ENCODE data around the gene ANKFN1. TPM values are rescaled to one million over a fixed set of nuclear protein-coding genes. Genes with fewer than 3 reads are reported as not detected.

Gene ANKFN1
- total RNA-seq, 1 experiment from 2014 or later = not detected

GRCh38 chr17:56185491-56186221 lies 32.4 kb downstream of the ANKFN1 start:
- no peaks in the 10 kb centered on the region for H3K27me3 ChIP-seq (ENCODE audit: control insufficient read depth, insufficient read depth, low read length)
- H3K4me3 ChIP-seq (ENCODE audit: insufficient read depth, low read depth, low read length) = no peak overlapping the region
- H3K36me3 ChIP-seq (replicated peaks; ENCODE audit: control insufficient read depth, insufficient read depth, low read length) = no peaks in the 10 kb centered on the region
- DNase-seq = no peak

DNA sequence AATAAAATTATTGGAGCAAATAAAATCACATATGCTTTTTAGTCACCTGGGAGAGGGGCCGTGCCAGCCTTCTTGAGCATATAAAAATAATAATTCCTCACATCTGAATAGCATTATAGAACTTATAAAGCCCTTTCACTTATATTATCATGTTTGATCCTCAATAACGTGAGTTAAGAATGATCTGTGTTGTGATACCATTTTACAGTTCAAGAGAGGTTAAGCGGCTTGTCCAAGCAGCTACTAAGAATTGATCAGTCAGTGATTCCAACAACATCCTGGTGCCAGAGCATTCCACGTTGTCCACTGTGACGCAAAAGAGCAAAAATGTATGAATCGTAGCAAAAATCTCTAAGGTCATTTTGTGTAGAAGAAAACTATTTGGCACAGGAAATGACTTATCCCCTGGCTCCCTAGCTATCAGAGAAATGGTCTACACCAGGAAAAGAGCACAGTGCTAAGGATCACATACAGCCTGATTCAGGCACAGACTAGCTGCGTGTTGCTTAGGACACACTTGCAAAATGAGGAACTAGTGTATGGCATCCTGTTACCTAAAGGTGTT lies 33.0 kb downstream of the ANKFN1 start:
- no peaks in the 10 kb centered on the region for H3K36me3 ChIP-seq (replicated peaks; ENCODE audit: control insufficient read depth, insufficient read depth, low read length)
- H3K4me3 ChIP-seq (ENCODE audit: insufficient read depth, low read depth, low read length) = no peak overlapping the region
- DNase-seq = no peak
- H3K27me3 ChIP-seq (ENCODE audit: control insufficient read depth, insufficient read depth, low read length) = no peaks in the 10 kb centered on the region

- Histone ChIP-seq H3K27me3 (ENCODE audit: control insufficient read depth, insufficient read depth, low read length) (no peaks in the 10 kb centered on the region), H3K4me3 (ENCODE audit: insufficient read depth, low read depth, low read length) (no peak overlapping the region), H3K36me3 (replicated peaks; ENCODE audit: control insufficient read depth, insufficient read depth, low read length) (no peaks in the 10 kb centered on the region)
- DNase-seq = no peak
Measured at GRCh38 chr17:56203430-56203829, 50.2 kb downstream of the ANKFN1 start.

DNA sequence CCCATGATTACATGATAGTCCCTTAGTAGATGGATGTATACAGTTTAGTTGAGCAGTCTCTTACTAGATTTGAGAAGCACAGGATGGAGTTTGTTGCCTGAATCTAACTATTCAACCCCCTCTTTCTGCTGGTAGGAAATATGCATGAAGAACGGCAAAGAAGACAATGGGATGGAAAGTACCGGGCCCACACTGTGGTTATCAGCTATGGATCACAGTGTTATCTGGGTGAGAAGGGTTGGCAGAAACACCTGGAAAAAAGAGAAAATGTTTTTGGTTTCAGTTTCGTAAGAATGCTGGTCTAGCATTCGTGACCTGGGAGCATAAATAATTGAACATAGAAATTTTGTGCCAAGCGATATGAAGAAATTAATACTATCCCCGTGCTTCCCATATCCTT lies 53.1 kb downstream of the ANKFN1 start:
- H3K4me3 ChIP-seq (ENCODE audit: insufficient read depth, low read depth, low read length) = no peak overlapping the region
- no peaks in the 10 kb centered on the region for H3K27me3 ChIP-seq (ENCODE audit: control insufficient read depth, insufficient read depth, low read length)
- no peaks in the 10 kb centered on the region for H3K36me3 ChIP-seq (replicated peaks; ENCODE audit: control insufficient read depth, insufficient read depth, low read length)
- DNase-seq = no peak

DNA sequence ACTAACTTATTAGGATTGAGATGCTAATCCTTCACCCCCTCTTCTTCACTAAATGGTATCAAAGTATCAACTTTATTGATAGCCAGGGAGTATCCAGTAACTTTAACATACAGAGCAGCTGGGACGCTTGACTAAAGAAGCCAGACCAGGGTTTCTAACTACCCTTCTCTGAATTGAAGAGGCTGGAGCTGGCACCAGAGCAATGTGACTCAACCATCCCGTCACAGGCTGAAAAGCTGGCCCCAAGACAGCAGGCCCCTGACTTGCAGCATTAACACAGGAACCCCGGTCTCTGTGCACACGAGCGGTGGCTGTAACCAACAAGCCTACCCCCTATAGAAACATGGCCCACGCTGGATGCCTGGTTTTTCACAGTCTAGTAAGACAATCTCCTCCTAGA lies 59.8 kb downstream of the ANKFN1 start:
- no peak for DNase-seq
- H3K4me3 ChIP-seq (ENCODE audit: insufficient read depth, low read depth, low read length) = no peak overlapping the region

DNA sequence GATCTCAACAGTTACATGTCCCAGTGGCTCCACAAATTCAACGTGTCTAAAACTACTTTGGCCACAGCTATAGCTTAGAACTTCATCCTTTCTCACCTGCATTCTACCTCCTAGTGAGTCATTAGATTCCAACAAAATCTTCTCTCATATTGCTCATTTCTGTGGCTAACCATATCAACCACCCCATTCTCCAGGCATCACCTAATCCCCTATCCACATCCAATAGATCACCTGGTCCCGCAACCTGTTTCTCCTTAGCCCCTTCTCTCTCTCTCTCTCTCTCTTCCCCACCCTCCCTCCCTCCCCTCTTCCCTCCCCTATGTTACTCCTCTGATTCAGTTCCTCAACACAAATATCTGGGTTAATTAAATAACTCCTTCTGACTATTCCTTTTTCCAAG lies 64.6 kb downstream of the ANKFN1 start:
- no peak overlapping the region for H3K4me3 ChIP-seq (ENCODE audit: insufficient read depth, low read depth, low read length)
- H3K36me3 ChIP-seq (replicated peaks; ENCODE audit: control insufficient read depth, insufficient read depth, low read length) = no peaks in the 10 kb centered on the region
- no peaks in the 10 kb centered on the region for H3K27me3 ChIP-seq (ENCODE audit: control insufficient read depth, insufficient read depth, low read length)
- no peak for DNase-seq

More for the DNA sequence above, 59.8 kb downstream of the ANKFN1 start:
- Histone ChIP-seq H3K27me3 (ENCODE audit: control insufficient read depth, insufficient read depth, low read length) (no peaks in the 10 kb centered on the region), H3K36me3 (replicated peaks; ENCODE audit: control insufficient read depth, insufficient read depth, low read length) (no peaks in the 10 kb centered on the region)

DNA sequence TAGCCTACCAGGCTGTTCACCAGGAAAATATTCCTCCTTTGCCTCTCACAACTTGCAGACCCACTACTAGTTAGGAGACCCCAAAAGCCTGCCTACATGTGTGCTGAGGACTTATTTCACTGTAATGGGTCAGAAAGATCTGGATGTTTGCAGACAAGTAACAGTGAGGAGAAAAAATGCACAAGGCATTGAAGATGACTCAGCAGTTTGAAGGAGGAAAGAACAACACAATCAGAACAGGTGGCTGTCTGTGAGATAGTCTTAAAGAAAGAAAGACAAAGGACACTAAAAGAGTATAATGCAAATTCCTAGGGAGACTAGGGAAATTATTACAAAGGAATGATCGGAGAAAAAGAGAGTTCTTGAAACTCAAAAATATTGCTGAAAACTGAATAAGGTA lies 69.0 kb downstream of the ANKFN1 start:
- Histone ChIP-seq H3K36me3 (replicated peaks; ENCODE audit: control insufficient read depth, insufficient read depth, low read length) (no peaks in the 10 kb centered on the region), H3K4me3 (ENCODE audit: insufficient read depth, low read depth, low read length) (no peak overlapping the region), H3K27me3 (ENCODE audit: control insufficient read depth, insufficient read depth, low read length) (no peaks in the 10 kb centered on the region)
- no peak for DNase-seq

- no peaks in the 10 kb centered on the region for H3K36me3 ChIP-seq (replicated peaks; ENCODE audit: control insufficient read depth, insufficient read depth, low read length)
- DNase-seq = no peak
- no peaks in the 10 kb centered on the region for H3K27me3 ChIP-seq (ENCODE audit: control insufficient read depth, insufficient read depth, low read length)
- H3K4me3 ChIP-seq (ENCODE audit: insufficient read depth, low read depth, low read length) = no peak overlapping the region
Measured at GRCh38 chr17:56230660-56231059, 77.4 kb downstream of the ANKFN1 start.

DNA sequence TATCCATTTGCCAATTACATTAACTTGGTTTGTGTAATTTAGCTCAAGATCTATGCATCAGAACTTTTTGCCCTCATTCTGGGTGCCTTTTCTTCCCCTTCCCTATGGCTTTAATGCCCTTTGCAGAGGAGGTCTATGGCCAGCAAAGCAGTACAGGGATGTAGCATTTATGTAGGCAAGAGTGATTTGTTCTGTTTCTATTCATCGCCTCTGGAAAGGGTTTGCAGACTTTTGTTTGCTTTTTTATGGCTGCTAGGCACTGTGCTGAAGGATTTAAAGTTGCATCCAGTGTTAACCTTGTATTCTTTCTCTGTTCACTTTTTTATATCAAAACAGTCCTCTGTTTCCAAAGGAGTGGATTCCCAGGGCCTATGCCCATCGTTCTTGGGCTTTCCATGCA lies 78.0 kb downstream of the ANKFN1 start:
- Histone ChIP-seq H3K4me3 (ENCODE audit: insufficient read depth, low read depth, low read length) (no peak overlapping the region), H3K27me3 (ENCODE audit: control insufficient read depth, insufficient read depth, low read length) (no peaks in the 10 kb centered on the region), H3K36me3 (replicated peaks; ENCODE audit: control insufficient read depth, insufficient read depth, low read length) (no peaks in the 10 kb centered on the region)
- DNase-seq = no peak

GRCh38 chr17:56231693-56232092 lies 78.4 kb downstream of the ANKFN1 start:
- Histone ChIP-seq H3K27me3 (ENCODE audit: control insufficient read depth, insufficient read depth, low read length) (no peaks in the 10 kb centered on the region), H3K36me3 (replicated peaks; ENCODE audit: control insufficient read depth, insufficient read depth, low read length) (no peaks in the 10 kb centered on the region), H3K4me3 (ENCODE audit: insufficient read depth, low read depth, low read length) (no peak overlapping the region)
- no peak for DNase-seq

DNA sequence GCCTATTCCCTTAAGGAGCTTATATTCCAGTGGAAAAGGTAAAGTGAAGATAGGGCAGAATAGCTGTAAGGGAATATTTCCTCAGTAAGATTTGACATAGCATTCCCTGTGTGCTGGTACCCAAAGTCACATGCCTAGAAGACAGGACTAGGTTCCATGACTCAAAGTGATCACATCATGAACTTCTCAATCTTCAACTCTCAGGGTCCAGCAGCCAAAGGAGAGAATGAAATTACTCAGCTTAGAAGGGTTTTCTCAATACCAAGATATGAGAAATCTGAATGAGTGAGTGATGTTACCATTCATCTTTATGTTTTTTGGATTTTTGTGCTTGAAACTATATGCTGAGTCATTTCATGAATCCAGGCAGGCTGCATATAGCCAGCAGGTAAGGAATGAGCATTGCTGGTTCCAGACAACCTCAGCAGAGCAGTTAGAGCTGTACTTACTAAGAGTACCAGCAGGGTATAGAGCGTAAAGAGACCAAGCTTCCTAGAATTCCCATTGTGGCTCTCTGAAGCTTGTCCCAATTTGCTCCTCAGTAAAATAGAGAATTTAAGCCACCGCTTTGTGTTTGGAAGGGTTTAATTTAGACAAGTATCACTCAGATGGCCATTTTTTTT lies 91.1 kb downstream of the ANKFN1 start:
- Histone ChIP-seq H3K36me3 (replicated peaks; ENCODE audit: control insufficient read depth, insufficient read depth, low read length) (no peaks in the 10 kb centered on the region), H3K4me3 (ENCODE audit: insufficient read depth, low read depth, low read length) (no peak overlapping the region), H3K27me3 (ENCODE audit: control insufficient read depth, insufficient read depth, low read length) (no peaks in the 10 kb centered on the region)
- no peak for DNase-seq

GRCh38 chr17:56247816-56248215 lies 94.5 kb downstream of the ANKFN1 start:
- no peak for DNase-seq
- Histone ChIP-seq H3K36me3 (replicated peaks; ENCODE audit: control insufficient read depth, insufficient read depth, low read length) (no peaks in the 10 kb centered on the region), H3K27me3 (ENCODE audit: control insufficient read depth, insufficient read depth, low read length) (no peaks in the 10 kb centered on the region), H3K4me3 (ENCODE audit: insufficient read depth, low read depth, low read length) (no peak overlapping the region)

DNA sequence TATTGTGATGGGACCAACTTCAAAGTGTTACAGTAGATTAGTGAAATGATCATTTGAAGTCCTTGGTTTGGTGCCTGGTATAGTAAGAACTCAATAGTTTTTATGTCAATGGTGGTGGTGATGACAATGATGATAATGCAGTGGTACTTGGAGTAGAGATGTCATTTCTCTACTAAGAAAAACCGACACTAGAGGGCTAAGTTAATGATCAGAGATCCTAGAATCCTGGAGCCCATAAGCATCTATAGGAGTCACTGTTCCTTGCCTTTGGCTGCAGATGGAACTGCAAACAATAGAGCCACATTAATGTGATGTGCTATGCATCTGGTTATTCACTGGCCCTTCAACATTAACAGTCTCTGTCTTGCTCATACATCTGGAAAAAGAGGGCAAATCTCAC lies 103.8 kb downstream of the ANKFN1 start:
- Histone ChIP-seq H3K27me3 (ENCODE audit: control insufficient read depth, insufficient read depth, low read length) (no peaks in the 10 kb centered on the region), H3K36me3 (replicated peaks; ENCODE audit: control insufficient read depth, insufficient read depth, low read length) (no peaks in the 10 kb centered on the region), H3K4me3 (ENCODE audit: insufficient read depth, low read depth, low read length) (no peak overlapping the region)
- DNase-seq = no peak

- Histone ChIP-seq H3K36me3 (replicated peaks; ENCODE audit: control insufficient read depth, insufficient read depth, low read length) (no peaks in the 10 kb centered on the region), H3K4me3 (ENCODE audit: insufficient read depth, low read depth, low read length) (no peak overlapping the region), H3K27me3 (ENCODE audit: control insufficient read depth, insufficient read depth, low read length) (no peaks in the 10 kb centered on the region)
- no peak for DNase-seq
Measured at GRCh38 chr17:56260376-56261002, 107.2 kb downstream of the ANKFN1 start.

GRCh38 chr17:56262803-56263202 lies 109.5 kb downstream of the ANKFN1 start:
- H3K4me3 ChIP-seq (ENCODE audit: insufficient read depth, low read depth, low read length) = no peak overlapping the region
- H3K36me3 ChIP-seq (replicated peaks; ENCODE audit: control insufficient read depth, insufficient read depth, low read length) = no peaks in the 10 kb centered on the region
- no peaks in the 10 kb centered on the region for H3K27me3 ChIP-seq (ENCODE audit: control insufficient read depth, insufficient read depth, low read length)
- no peak for DNase-seq
